RWPE1 (cell line): ENCODE results near the gene DDX42.

Experiments used
- CTCF ChIA-PET: fragments of 350-600 bp; sonication (Branson Sonifier 250); formaldehyde crosslinking; extraction: SDS; loops from one replicate; lab custom pipeline; 2021; lab: Yijun Ruan, JAX
- POLR2A ChIA-PET: fragments of 400-600 bp; formaldehyde crosslinking; extraction: SDS; loops from one replicate; lab custom pipeline; 2020; ENCODE audit warnings: antibody characterized with exemption; ENCODE audit not compliant: low non-redundant PET; lab: Yijun Ruan, JAX
- DNase-seq: peaks from one replicate; pipeline ENCODE4 v3.0.0; 2012; ENCODE audit warnings: low spot score
- H3K27ac ChIP-seq: fragments of 450-650 bp; 2 replicates; pipeline ENCODE4 v1.5.1; 2017
- CTCF ChIP-seq: fragments of 450-650 bp; conservative IDR thresholded peaks from 2 replicates; pipeline ENCODE4 v1.5.1; 2017; ENCODE audit warnings: low read depth, mild to moderate bottlenecking

The DDX42 gene

GRCh38 chr17:63824362-63824761 is 50.4 kb downstream of the DDX42 start:
- CTCF ChIA-PET: no interaction called here
- peak overlapping the region; percentile 10 for H3K27ac ChIP-seq
- no peak for TF ChIP-seq CTCF
- no peak for DNase-seq
- POLR2A ChIA-PET: no interaction called here

GRCh38 chr17:63826468-63827001 is 52.6 kb downstream of the DDX42 start:
- no peak for DNase-seq
- POLR2A ChIA-PET: interaction anchor here (0.7 kb wide), 1 partner anchor 24 kb away, joined by 3 read pairs; no protein-coding TSS in a partner anchor
- TF ChIP-seq CTCF: no peak
- CTCF ChIA-PET: no interaction called here
- H3K27ac ChIP-seq: peak overlapping the region; percentile 88

GRCh38 chr17:63827002-63827800 is 53.2 kb downstream of the DDX42 start, which contains the start of the genes FTSJ3 and PSMC5:
FTSJ3 (minus strand) TSS chr17:63827663; CDS start chr17:63826902, 761 bp downstream.
PSMC5 (plus strand) TSS chr17:63827431; CDS start chr17:63827491, 60 bp downstream.
- ChIA-PET CTCF (interaction anchor here (0.6 kb wide), 2 partner anchors 22 to 33 kb away, joined by 3 to 5 read pairs; no protein-coding TSS in a partner anchor), POLR2A (interaction anchor here (0.6 to 1.0 kb wide), 3 partner anchors 12 to 25 kb away, joined by 3 read pairs; no protein-coding TSS in a partner anchor)
- peak; percentile 89 for DNase-seq
- peak within 1 kb of the TSS; percentile 88 for H3K27ac ChIP-seq
- TF ChIP-seq CTCF: peak; percentile 68

- H3K27ac ChIP-seq: peak overlapping the region; percentile 88
- TF ChIP-seq CTCF: 0 out of 2 replicates have a peak, but pooled peaks have one; percentile 17
- no peak for DNase-seq
- CTCF ChIA-PET: interaction anchor here (0.6 to 0.7 kb wide), 4 partner anchors 11 to 98 kb away, joined by 3 to 5 read pairs (median 4); no protein-coding TSS in a partner anchor
- POLR2A ChIA-PET: interaction anchor here (1.0 kb wide), 1 partner anchor 11 kb away, joined by 3 read pairs; no protein-coding TSS in a partner anchor
Measured at GRCh38 chr17:63827801-63828221, 53.8 kb downstream of the DDX42 start.

- CTCF ChIA-PET: interaction anchor here (0.5 kb wide), 1 partner anchor 75 kb away, joined by 3 read pairs; no protein-coding TSS in a partner anchor
- H3K27ac ChIP-seq: no peak overlapping the region
Measured at GRCh38 chr17:63828936-63829335, 55.0 kb downstream of the DDX42 start.

More at GRCh38 chr17:63828936-63829335, 55.0 kb downstream of the DDX42 start:
- POLR2A ChIA-PET: interaction anchor here (0.5 kb wide), 1 partner anchor 26 kb away, joined by 4 read pairs; no protein-coding TSS in a partner anchor
- no peak for TF ChIP-seq CTCF
- DNase-seq: no peak
